Measurements from ENCODE around the gene COL4A3.

The COL4A3 gene

GRCh38 chr2:227163998-227164762 lies at the start of gene COL4A3, which contains the start of gene COL4A4:
Gene COL4A3, plus strand, starts transcription at chr2:227164624. Its CDS starts 103 bp downstream, at chr2:227164727.
Gene COL4A4, minus strand, starts transcription at chr2:227164205. Its CDS starts 16,722 bp downstream, at chr2:227147483.
- DNase-seq: peak; percentile 38

GRCh38 chr2:227115761-227116160 lies 48.7 kb upstream of the COL4A3 start:
- no peak for DNase-seq

GRCh38 chr2:227117027-227117426 lies 47.4 kb upstream of the COL4A3 start:
- DNase-seq: no peak

GRCh38 chr2:227117852-227118251 lies 46.6 kb upstream of the COL4A3 start:
- no peak for DNase-seq

- no peak for DNase-seq
These were observed 46.1 kb upstream of the COL4A3 start for GRCh38 chr2:227118353-227118752.

- no peak for DNase-seq
These were observed 40.7 kb upstream of the COL4A3 start for GRCh38 chr2:227123697-227124096.

- no peak for DNase-seq
These were observed 39.6 kb upstream of the COL4A3 start for GRCh38 chr2:227124811-227125210.

- DNase-seq: no peak
These were observed 38.9 kb upstream of the COL4A3 start for GRCh38 chr2:227125506-227125905.

GRCh38 chr2:227127201-227127600 lies 37.2 kb upstream of the COL4A3 start:
- no peak for DNase-seq

- DNase-seq: no peak
These were observed 33.8 kb upstream of the COL4A3 start for GRCh38 chr2:227130636-227131035.

GRCh38 chr2:227132986-227133385 lies 31.4 kb upstream of the COL4A3 start:
- no peak for DNase-seq

- DNase-seq: no peak
These were observed 29.8 kb upstream of the COL4A3 start for GRCh38 chr2:227134591-227134990.

GRCh38 chr2:227141301-227141700 lies 23.1 kb upstream of the COL4A3 start:
- DNase-seq: no peak

- no peak for DNase-seq
These were observed 20.5 kb upstream of the COL4A3 start for GRCh38 chr2:227143895-227144294.

GRCh38 chr2:227146456-227146855 lies 18.0 kb upstream of the COL4A3 start:
- DNase-seq: no peak

GRCh38 chr2:227147023-227147422 lies 17.4 kb upstream of the COL4A3 start:
- DNase-seq: no peak

GRCh38 chr2:227148106-227148505 lies 16.3 kb upstream of the COL4A3 start:
- no peak for DNase-seq

GRCh38 chr2:227150222-227150936 lies 14.0 kb upstream of the COL4A3 start:
- no peak for DNase-seq

- no peak for DNase-seq
These were observed 12.2 kb upstream of the COL4A3 start for GRCh38 chr2:227152093-227152766.

GRCh38 chr2:227153307-227153706 lies 11.1 kb upstream of the COL4A3 start:
- DNase-seq: no peak

GRCh38 chr2:227153758-227154486 lies 10.5 kb upstream of the COL4A3 start:
- no peak for DNase-seq

- DNase-seq: no peak
These were observed 9.2 kb upstream of the COL4A3 start for GRCh38 chr2:227154986-227155774.
